ES-I3 (cell line): ENCODE data around the gene KCNQ2.

ENCODE experiments used
- H3K36me3 ChIP-seq: 2 replicates; pipeline ENCODE4 v1.6.1; 2013; ENCODE audit warnings: mild to moderate bottlenecking, low read length, control low read depth, moderate library complexity; ENCODE audit not compliant: insufficient read depth
- H3K4me1 ChIP-seq: 2 replicates; pipeline ENCODE4 v1.6.1; 2013; ENCODE audit warnings: mild to moderate bottlenecking, control low read depth, low read length; ENCODE audit not compliant: insufficient read depth
- H3K9ac ChIP-seq: 2 replicates; pipeline ENCODE4 v1.6.1; 2013; ENCODE audit warnings: low read depth, mild to moderate bottlenecking, low read length, moderate library complexity
- H3K9me3 ChIP-seq: 2 replicates; pipeline ENCODE4 v1.6.1; 2013; ENCODE audit warnings: mild to moderate bottlenecking, low read length, moderate library complexity; ENCODE audit not compliant: control insufficient read depth, insufficient read depth

KCNQ2 gene

DNA sequence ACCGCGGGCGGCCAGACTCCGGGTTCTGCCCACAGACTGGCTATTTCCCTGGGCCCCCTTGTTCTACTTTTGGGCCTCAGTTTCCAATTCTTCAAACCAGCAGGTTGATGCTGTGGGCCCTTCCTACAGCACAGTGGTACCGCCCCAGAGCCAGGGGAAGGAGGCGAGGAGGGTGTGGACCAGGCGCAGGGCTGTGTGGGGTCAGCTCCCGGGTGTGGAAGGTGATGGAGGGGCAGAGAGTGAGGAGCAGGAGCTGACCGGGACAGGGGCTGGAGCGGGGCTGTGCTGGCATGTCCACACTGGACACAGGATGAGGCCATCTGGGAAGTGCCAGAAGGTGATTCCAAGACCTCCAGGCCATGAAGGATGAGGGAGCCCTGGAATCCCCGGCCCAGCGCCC is 76.2 kb downstream of the KCNQ2 start:
- Histone ChIP-seq H3K36me3 (no peaks in the 10 kb centered on the region), H3K4me1 (peaks cover 3% of the 10 kb centered on the region; the same call in 1 of the 2 replicates), H3K9ac (no peak overlapping the region), H3K9me3 (no peaks in the 10 kb centered on the region)

DNA sequence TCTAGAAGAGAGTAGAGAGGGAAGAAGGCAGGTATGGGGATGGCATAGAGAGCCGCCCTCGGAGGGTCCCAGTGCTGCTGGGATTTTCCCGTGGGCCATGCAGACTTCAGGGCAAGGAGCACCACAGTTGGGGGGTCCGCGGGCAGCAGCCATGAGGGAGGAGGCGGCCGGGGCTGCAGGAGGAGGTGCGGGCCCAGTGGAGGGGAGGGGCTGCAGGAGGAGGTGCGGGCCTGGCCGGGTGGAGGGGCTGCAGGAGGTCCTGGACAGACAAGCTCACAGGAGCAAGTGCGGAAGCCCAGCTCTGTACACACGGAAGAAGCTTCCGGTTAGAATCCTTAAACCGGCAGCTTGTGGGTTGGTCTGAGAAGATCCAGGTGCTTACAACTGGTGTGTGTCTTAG is 76.7 kb downstream of the KCNQ2 start:
- Histone ChIP-seq H3K9ac (no peak overlapping the region), H3K36me3 (no peaks in the 10 kb centered on the region), H3K4me1 (peaks cover 3% of the 10 kb centered on the region; the same call in 1 of the 2 replicates), H3K9me3 (no peaks in the 10 kb centered on the region)

DNA sequence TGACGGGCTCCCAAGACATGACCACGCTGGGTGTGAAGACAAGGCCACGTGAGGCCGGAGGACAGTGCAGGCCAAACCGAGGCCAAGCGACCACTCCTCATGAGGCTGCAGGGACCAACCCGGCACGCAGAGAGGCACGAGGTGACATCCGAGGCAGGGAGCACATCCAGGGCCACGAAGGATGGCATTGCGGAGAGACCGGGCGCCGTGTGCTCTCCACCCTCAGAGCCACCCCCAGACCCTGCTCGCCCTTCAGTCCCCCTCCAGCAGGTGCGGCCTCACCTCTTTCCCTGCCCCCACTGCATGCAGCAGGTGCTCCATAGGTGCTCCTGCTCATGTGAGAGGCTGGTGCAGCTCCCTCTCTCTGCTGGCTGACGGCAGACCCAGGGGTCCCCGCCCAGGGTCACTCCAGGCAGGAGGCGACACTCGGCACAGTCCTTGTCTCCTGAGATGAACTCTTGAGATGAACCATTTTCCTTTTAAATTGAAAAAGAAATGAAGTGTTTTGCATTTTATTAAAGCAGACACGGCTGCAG is 77.5 kb downstream of the KCNQ2 start:
- Histone ChIP-seq H3K9me3 (no peaks in the 10 kb centered on the region), H3K36me3 (no peaks in the 10 kb centered on the region), H3K9ac (no peak overlapping the region), H3K4me1 (peaks cover 3% of the 10 kb centered on the region; the same call in 1 of the 2 replicates)

DNA sequence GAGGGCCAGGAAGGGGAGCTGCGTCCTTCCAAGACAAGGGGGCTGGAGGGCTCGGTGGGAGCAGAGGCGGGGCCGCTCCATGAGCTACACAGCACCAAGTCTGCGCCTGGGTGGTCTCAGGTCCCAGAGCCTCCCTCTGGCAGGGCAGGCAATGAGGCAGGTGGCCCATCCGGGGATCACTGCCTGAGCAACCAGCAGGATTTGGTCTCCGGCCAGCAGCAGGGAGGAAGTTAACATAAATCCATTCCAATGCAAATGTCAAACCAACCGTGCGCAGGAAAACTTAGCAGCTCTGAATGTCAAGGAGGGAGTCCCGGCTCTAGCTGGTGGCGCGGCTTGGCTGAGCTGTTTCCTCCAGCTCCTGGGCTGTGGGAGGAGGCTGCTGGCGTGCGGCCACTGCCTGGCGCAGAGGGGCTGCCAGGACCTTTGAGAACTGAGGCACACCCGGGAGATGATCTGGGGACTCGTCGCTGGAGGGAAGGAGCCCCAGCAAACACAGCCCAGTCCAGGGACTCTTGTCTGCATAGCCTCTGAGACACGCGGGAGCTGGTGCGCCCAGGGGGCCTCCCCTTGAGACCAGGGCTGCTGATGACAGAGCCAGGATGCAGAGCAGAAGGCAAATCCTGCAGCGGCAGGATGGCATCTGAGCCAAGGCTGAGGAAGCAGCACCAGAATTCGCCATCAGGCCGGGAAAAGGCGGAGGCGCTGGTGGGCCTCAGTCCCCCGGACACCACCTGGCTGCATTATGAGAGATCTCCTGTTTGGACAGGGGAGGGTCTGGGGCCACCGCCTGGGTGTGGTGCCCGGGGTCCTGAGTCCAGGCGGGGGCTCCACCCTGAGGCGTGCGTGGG is 78.2 kb downstream of the KCNQ2 start:
- H3K9me3 ChIP-seq = no peaks in the 10 kb centered on the region
- H3K9ac ChIP-seq = no peak overlapping the region
- H3K36me3 ChIP-seq = no peaks in the 10 kb centered on the region
- peaks cover 3% of the 10 kb centered on the region; the same call in 1 of the 2 replicates for H3K4me1 ChIP-seq

DNA sequence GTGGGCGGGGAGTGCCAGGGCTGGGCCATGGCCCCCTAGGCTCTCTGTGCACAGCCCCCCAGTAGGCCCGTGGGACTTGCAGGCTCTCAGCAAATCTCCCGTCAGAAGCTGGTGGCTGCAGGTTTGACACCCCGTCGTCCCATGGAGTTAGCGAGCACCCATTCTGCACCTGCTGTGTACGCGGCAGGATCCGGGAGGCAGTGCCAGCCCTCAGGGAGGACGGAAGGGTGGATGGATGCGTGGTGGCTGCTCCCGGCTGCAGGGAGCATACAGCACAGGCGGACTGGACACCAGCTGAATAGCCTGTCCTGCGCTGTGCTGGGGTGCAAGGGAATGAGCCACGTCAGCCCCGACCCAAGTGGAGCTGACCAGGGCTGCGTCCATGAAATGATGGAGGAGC is 78.9 kb downstream of the KCNQ2 start:
- Histone ChIP-seq H3K4me1 (peaks cover 3% of the 10 kb centered on the region; the same call in 1 of the 2 replicates), H3K36me3 (no peaks in the 10 kb centered on the region), H3K9ac (no peak overlapping the region), H3K9me3 (no peaks in the 10 kb centered on the region)

DNA sequence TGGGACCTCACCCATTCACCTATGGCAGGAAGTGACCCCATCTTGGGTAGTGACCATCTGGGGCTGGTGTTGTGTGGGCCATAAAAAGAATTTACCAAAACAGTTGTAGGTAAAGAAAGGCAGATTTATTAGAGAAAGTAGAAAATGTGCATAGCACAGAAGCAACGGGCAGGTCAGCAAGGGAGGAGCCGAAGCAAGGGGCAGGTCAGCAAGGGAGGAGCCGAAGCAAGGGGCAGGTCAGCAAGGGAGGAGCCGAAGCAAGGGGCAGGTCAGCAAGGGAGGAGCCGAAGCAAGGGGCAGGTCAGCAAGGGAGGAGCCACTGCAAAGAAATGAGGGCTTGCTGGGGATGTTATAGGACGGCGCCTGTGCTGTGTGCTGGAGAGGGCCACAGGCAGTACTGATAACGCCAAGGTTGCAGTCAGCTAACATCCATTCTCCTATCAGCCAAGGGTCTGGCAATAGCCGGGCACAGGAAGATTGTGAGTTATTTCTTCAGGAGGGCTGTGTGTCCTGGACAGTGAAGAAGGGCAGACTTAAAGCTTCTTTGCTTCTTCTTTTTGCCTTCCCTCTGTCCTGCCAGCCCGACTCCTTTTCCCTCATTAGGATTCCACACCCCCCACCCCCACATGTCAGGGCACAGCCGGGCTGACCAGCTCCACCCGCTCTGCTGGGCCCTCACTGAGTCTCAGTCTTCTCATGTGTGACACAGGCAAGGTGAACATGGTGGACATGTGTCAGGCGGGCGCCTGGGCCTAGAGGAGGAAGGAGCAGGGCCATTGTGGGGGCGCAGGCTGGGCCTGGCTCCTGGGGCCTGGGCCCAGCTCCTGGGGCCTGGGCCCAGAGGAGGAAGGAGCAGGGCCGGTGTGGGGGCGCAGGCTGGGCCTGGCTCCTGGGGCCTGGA is 79.7 kb downstream of the KCNQ2 start:
- Histone ChIP-seq H3K9me3 (no peaks in the 10 kb centered on the region), H3K36me3 (no peaks in the 10 kb centered on the region), H3K4me1 (peaks cover 3% of the 10 kb centered on the region; the same call in 1 of the 2 replicates), H3K9ac (no peak overlapping the region)

DNA sequence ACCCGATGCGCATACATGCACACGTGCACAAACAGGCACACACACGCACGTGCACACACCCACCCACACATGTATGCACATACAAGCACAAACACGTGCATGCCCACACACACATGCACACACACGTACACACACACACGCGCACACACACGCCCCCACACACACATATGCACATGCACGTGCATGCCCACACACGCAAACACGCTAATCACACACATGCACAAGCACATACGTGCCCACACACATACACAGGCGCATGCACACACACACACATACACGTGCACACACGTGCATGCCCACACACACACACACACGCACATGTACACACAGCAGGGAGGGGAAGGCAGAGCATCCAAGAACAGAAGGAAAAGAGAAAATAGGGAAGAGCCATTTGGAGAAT is 84.5 kb downstream of the KCNQ2 start:
- H3K9ac ChIP-seq = no peak overlapping the region
- H3K4me1 ChIP-seq = no peaks in the 10 kb centered on the region
- peaks cover 6% of the 10 kb centered on the region for H3K9me3 ChIP-seq
- no peaks in the 10 kb centered on the region for H3K36me3 ChIP-seq

DNA sequence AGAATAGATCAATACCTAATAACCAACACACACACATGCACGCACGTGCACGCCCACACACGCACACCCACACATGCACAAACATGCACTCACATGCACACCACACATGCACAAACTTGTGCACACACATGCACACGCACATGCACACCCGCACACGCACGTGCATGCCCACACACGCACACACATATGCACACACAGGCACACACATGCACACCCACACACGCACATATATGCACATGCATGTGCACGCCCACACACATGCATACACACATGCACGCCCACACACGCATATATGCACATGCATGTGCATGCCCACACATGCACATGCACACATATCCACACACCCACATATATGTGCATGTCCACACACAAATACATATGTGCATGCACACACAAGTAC is 85.1 kb downstream of the KCNQ2 start:
- H3K9me3 ChIP-seq = peaks cover 6% of the 10 kb centered on the region
- H3K4me1 ChIP-seq = no peaks in the 10 kb centered on the region
- H3K36me3 ChIP-seq = no peaks in the 10 kb centered on the region
- no peak overlapping the region for H3K9ac ChIP-seq

DNA sequence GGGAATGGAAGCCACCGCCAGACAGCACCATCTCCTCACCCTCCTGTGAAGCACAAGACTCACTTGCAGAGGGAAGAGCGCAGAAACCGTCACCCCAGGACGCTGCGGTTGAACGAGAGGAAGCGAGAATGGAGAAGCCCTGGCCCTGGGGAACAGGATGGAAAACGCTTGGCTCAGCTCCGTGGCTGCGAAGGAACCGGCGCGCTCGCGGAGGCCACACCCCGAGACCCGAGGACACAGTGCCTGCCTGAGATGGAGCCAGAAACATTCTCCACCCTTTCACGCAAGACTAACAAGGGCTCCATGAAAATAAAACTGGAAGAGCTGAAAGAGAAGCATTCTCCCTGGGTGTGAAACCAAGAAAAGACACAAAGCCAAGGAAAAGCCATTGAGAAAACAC is 86.0 kb downstream of the KCNQ2 start:
- H3K36me3 ChIP-seq = no peaks in the 10 kb centered on the region
- H3K4me1 ChIP-seq = no peaks in the 10 kb centered on the region
- no peak overlapping the region for H3K9ac ChIP-seq
- peaks cover 6% of the 10 kb centered on the region for H3K9me3 ChIP-seq

DNA sequence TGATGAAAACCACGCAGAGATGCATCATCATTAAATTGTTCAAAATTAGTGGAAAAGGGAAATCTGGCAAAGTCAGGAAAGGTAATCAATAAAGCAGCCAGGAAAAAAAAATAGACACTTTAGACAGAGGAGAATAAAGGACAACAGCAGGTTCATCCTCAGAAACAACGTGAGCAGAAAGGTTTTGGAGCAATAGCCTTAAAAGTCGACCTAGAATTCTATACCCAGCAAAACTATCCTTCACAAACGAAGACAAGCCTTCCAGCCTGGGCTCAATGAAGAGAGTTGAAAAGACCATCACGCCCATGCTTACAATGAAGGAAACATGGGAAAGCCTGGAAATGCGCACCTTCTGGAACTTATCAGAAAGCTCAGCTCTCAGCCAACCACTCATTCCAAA is 86.6 kb downstream of the KCNQ2 start:
- Histone ChIP-seq H3K4me1 (no peaks in the 10 kb centered on the region), H3K9me3 (peaks cover 6% of the 10 kb centered on the region), H3K9ac (no peak overlapping the region), H3K36me3 (no peaks in the 10 kb centered on the region)

DNA sequence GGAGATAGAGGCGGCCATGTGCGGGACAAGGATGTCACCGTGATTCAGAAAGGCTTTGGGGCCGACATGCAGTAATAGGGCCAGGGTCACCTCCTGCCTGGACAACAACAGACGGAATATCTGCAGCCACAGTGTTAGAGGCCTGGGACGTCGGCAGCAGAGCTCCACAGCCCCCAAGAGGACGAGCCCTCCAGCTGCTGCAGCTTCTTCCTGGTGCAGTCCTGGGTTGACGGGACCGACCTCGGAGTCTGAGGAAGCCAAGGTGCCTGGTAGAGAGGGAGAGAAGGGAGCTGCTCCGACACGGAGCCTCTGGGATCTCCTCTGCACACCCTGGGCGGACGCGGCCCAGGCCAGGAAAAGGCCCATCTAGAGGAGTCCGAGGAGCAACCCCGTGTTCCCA is 88.1 kb downstream of the KCNQ2 start:
- Histone ChIP-seq H3K9ac (no peak overlapping the region), H3K9me3 (peaks cover 6% of the 10 kb centered on the region), H3K36me3 (no peaks in the 10 kb centered on the region), H3K4me1 (no peaks in the 10 kb centered on the region)

DNA sequence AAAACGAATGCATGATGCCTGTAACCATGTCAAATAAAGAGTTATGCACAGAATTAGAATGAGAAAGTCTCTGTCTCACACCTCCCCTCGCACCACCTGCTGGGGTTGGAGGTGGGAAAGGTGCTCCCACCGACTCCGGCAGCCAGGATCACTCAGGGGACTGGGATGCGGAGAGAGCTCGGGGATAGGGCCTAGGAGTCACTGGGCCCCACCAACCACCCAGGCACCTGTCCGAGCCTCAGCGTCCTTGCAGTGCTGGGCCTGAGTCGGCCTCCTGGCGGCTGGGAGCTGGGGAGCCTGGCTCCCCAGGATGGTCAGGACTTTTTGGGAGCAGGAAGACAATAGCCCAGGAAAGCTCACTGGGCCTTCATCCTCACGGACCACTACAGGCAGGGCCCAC is 88.9 kb downstream of the KCNQ2 start:
- peaks cover 6% of the 10 kb centered on the region for H3K9me3 ChIP-seq
- no peak overlapping the region for H3K9ac ChIP-seq
- H3K36me3 ChIP-seq = no peaks in the 10 kb centered on the region
- no peaks in the 10 kb centered on the region for H3K4me1 ChIP-seq

DNA sequence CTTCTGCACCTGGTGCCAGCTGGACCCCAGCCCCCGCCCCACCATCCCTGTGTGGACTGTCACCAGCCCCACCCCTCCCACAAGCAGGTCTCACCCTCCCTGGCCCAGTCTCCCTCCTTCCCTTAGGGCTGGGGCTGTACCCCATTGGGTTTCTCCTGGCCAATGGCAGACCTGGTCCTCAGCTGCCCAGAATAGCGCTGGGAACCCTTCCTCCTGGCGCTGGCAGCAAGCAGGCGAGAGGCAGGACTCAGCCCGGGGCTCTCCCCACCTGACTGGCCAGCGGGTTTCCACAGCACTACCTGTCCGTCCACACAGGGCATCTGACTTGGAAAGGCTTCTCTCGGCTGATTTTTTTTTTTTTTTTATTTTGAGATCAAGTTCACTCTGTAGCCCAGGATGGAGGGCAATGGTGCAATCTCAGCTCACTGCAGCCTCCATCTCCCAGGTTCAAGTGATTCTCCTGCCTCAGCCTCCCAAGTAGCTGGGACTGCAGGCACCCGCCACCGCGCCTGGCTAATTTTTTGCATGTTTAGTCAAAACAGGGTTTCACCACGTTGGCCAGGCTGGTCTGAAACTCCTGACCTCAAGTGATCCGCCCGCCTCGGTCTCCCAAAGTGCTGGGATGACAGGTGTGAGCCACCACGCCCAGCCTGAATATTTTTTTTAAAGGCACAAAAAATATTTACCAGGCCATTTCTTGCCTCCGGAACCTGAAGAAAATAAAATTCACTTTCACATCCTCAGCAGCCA is 89.7 kb downstream of the KCNQ2 start:
- Histone ChIP-seq H3K36me3 (no peaks in the 10 kb centered on the region), H3K9me3 (peaks cover 6% of the 10 kb centered on the region), H3K4me1 (peaks cover 2% of the 10 kb centered on the region; the same call in 1 of the 2 replicates), H3K9ac (no peak overlapping the region)
